IMR-90 (cell line): Measurements from ENCODE around the gene PAK6. TPM values are rescaled to one million over a fixed set of nuclear protein-coding genes. Genes with fewer than 3 reads are reported as not detected.

ENCODE experiments used
- ATAC-seq: fragments of 200-7000 bp; cut with Tn5 transposase; 2 replicates; pipeline ENCODE4 v1.9.1; 2020; ENCODE audit warnings: low read depth, mild to moderate bottlenecking, moderate library complexity
- BruUV-seq: library from RNA; stranded (reverse); fragments of 400-500 nt; replicated peaks from 2 replicates; lab custom pipeline; 2021; lab: Mats Ljungman, UMichigan
- CTCF ChIA-PET: fragments of 300-600 bp; formaldehyde crosslinking; extraction: SDS; loops from one replicate; lab custom pipeline; 2021; ENCODE audit warnings: antibody characterized with exemption; lab: Yijun Ruan, JAX
- POLR2A ChIA-PET: fragments of 300-600 bp; sonication (Branson Sonifier 250); formaldehyde crosslinking; loops from one replicate; lab custom pipeline; 2022; ENCODE audit warnings: antibody characterized with exemption; ENCODE audit not compliant: unreplicated experiment; lab: Charles Lee
- DNase-seq: peaks from one replicate; pipeline ENCODE4 v3.0.0; 2013
- H2AFZ ChIP-seq: replicated peaks from 2 replicates; pipeline ENCODE3; 2013; ENCODE audit warnings: low read length, mild to moderate bottlenecking; ENCODE audit not compliant: poor library complexity
- H2AK5ac ChIP-seq: 2 replicates; pipeline ENCODE4 v1.6.1; 2013; ENCODE audit warnings: low read depth, low read length, inconsistent platforms
- H2AK9ac ChIP-seq: replicated peaks from 2 replicates; pipeline ENCODE3; 2013; ENCODE audit warnings: mild to moderate bottlenecking, low read depth, low read length, moderate library complexity; ENCODE audit not compliant: poor library complexity
- H2BK120ac ChIP-seq: 2 replicates; pipeline ENCODE4 v1.6.1; 2013; ENCODE audit warnings: low read depth, low read length, inconsistent platforms
- H2BK15ac ChIP-seq: 3 replicates; pipeline ENCODE4 v1.6.1; 2013; ENCODE audit warnings: low read depth, low read length, inconsistent platforms
- H2BK20ac ChIP-seq: 2 replicates; pipeline ENCODE4 v1.6.1; 2013; ENCODE audit warnings: low read depth, mild to moderate bottlenecking, inconsistent platforms, low read length, moderate library complexity
- H2BK5ac ChIP-seq: 2 replicates; pipeline ENCODE4 v1.6.1; 2013; ENCODE audit warnings: mild to moderate bottlenecking, low read depth, low read length, inconsistent platforms; ENCODE audit not compliant: poor library complexity, severe bottlenecking
- H3K14ac ChIP-seq: replicated peaks from 2 replicates; pipeline ENCODE4 v1.6.1; 2013; ENCODE audit warnings: low read depth, low read length, inconsistent platforms
- H3K18ac ChIP-seq: 2 replicates; pipeline ENCODE4 v1.6.1; 2013; ENCODE audit warnings: low read depth, low read length, control low read depth
- H3K23ac ChIP-seq: 2 replicates; pipeline ENCODE4 v1.6.1; 2013; ENCODE audit warnings: low read depth, low read length, inconsistent platforms
- H3K27ac ChIP-seq: 2 replicates; pipeline ENCODE4 v1.5.1; 2013; ENCODE audit warnings: mild to moderate bottlenecking, control low read depth, low read length; ENCODE audit not compliant: insufficient read depth
- H3K27me3 ChIP-seq: 2 replicates; pipeline ENCODE4 v1.6.1; 2013; ENCODE audit warnings: low read length; ENCODE audit not compliant: control insufficient read depth, insufficient read depth
- H3K36me3 ChIP-seq: 2 replicates; pipeline ENCODE4 v1.6.1; 2013; ENCODE audit warnings: low read length, mixed read lengths; ENCODE audit not compliant: control insufficient read depth, insufficient read depth
- H3K4ac ChIP-seq: 2 replicates; pipeline ENCODE4 v1.6.1; 2013; ENCODE audit warnings: low read depth, low read length, inconsistent platforms
- H3K4me1 ChIP-seq: 2 replicates; pipeline ENCODE4 v1.6.1; 2013; ENCODE audit warnings: low read length, mixed read lengths; ENCODE audit not compliant: control insufficient read depth, insufficient read depth
- H3K4me2 ChIP-seq: 2 replicates; pipeline ENCODE4 v1.6.1; 2013; ENCODE audit warnings: low read depth, mild to moderate bottlenecking, control low read depth, low read length, moderate library complexity
- H3K4me3 ChIP-seq: 2 replicates; pipeline ENCODE4 v1.5.1; 2013; ENCODE audit warnings: low read depth, mild to moderate bottlenecking, control low read depth, low read length, moderate library complexity; ENCODE audit not compliant: insufficient read depth
- H3K56ac ChIP-seq: 2 replicates; pipeline ENCODE4 v1.6.1; 2013; ENCODE audit warnings: low read length, inconsistent platforms; ENCODE audit not compliant: insufficient read depth; ENCODE audit errors: extremely low read depth
- H3K79me1 ChIP-seq, 2 experiments: 2 replicates each; pipeline ENCODE4 v1.6.1; 2013; ENCODE audit warnings: low read length in 2 of 2, inconsistent platforms in 1 of 2, low read depth in 1 of 2
- H3K9ac ChIP-seq: 2 replicates; pipeline ENCODE4 v1.6.1; 2013; ENCODE audit warnings: low read depth, low read length, control low read depth
- H3K9me1 ChIP-seq: 2 replicates; pipeline ENCODE4 v1.6.1; 2013; ENCODE audit warnings: low read length, inconsistent platforms; ENCODE audit not compliant: insufficient read depth
- H3K9me3 ChIP-seq: 2 replicates; pipeline ENCODE4 v1.6.1; 2013; ENCODE audit warnings: low read length; ENCODE audit not compliant: control insufficient read depth, insufficient read depth
- H4K20me1 ChIP-seq: 2 replicates; pipeline ENCODE4 v1.6.1; 2013; ENCODE audit warnings: low read length, inconsistent platforms; ENCODE audit not compliant: insufficient read depth
- H4K5ac ChIP-seq: 2 replicates; pipeline ENCODE4 v1.6.1; 2013; ENCODE audit warnings: mild to moderate bottlenecking, low read depth, low read length, control low read depth
- H4K8ac ChIP-seq, 2 experiments: 2 replicates each; pipeline ENCODE4 v1.6.1; 2013; ENCODE audit warnings: low read depth in 2 of 2, low read length in 2 of 2, control low read depth in 1 of 2, inconsistent platforms in 1 of 2
- H4K91ac ChIP-seq: 2 replicates; pipeline ENCODE4 v1.6.1; 2013; ENCODE audit warnings: low read depth, low read length, inconsistent platforms; ENCODE audit not compliant: insufficient read depth
- BHLHE40 ChIP-seq: fragments of 150-350 bp; IDR thresholded peaks from 2 replicates; pipeline ENCODE4 v1.6.1; 2016; ENCODE audit warnings: mild to moderate bottlenecking, low read depth, low read length
- CEBPB ChIP-seq: IDR thresholded peaks from 2 replicates; pipeline ENCODE4 v1.6.1; 2012; ENCODE audit warnings: low read depth, low read length, improper control_type of control experiment
- CHD1 ChIP-seq: IDR thresholded peaks from 2 replicates; pipeline ENCODE4 v1.6.1; 2012; ENCODE audit warnings: low read depth, low read length, improper control_type of control experiment
- CTCF ChIP-seq: conservative IDR thresholded peaks from 2 replicates; pipeline ENCODE4 v1.5.1; 2012; ENCODE audit warnings: mild to moderate bottlenecking, low read depth, low read length, improper control_type of control experiment
- ELK1 ChIP-seq: fragments of 150-350 bp; IDR thresholded peaks from 2 replicates; pipeline ENCODE4 v1.6.1; 2016; ENCODE audit warnings: low read depth, mild to moderate bottlenecking, low read length, moderate library complexity, borderline replicate concordance
- FOS ChIP-seq: fragments of 150-350 bp; IDR thresholded peaks from 2 replicates; pipeline ENCODE4 v1.6.1; 2016; ENCODE audit warnings: low read depth, low read length
- MAFK ChIP-seq: IDR thresholded peaks from 2 replicates; pipeline ENCODE4 v1.6.1; 2012; ENCODE audit warnings: low read depth, low read length, improper control_type of control experiment
- MAZ ChIP-seq: IDR thresholded peaks from 2 replicates; pipeline ENCODE4 v1.6.1; 2012; ENCODE audit warnings: low read depth, mild to moderate bottlenecking, low read length, improper control_type of control experiment, moderate library complexity, borderline replicate concordance
- MXI1 ChIP-seq: IDR thresholded peaks from 2 replicates; pipeline ENCODE4 v1.6.1; 2012; ENCODE audit warnings: low read depth, mild to moderate bottlenecking, low read length, moderate library complexity, borderline replicate concordance
- NFE2L2 ChIP-seq: fragments of 150-350 bp; IDR thresholded peaks from 2 replicates; pipeline ENCODE4 v1.6.1; 2016; ENCODE audit warnings: low read depth, mild to moderate bottlenecking, low read length
- POLR2A ChIP-seq: IDR thresholded peaks from 2 replicates; pipeline ENCODE4 v1.6.1; 2012; ENCODE audit warnings: mild to moderate bottlenecking, low read depth, low read length
- RAD21 ChIP-seq: IDR thresholded peaks from 2 replicates; pipeline ENCODE4 v1.6.1; 2012; ENCODE audit warnings: low read length, improper control_type of control experiment
- RCOR1 ChIP-seq: IDR thresholded peaks from 2 replicates; pipeline ENCODE4 v1.6.1; 2012; ENCODE audit warnings: mild to moderate bottlenecking, low read length, improper control_type of control experiment; ENCODE audit not compliant: insufficient replicate concordance
- RFX5 ChIP-seq: IDR thresholded peaks from 2 replicates; pipeline ENCODE4 v1.8.0; 2012; ENCODE audit warnings: low read depth, mild to moderate bottlenecking, low read length, moderate library complexity
- SMC3 ChIP-seq: fragments of 150-350 bp; IDR thresholded peaks from 2 replicates; pipeline ENCODE4 v1.6.1; 2016; ENCODE audit warnings: low read depth, mild to moderate bottlenecking, antibody characterized with exemption, low read length, moderate library complexity
- USF2 ChIP-seq: fragments of 150-350 bp; IDR thresholded peaks from 2 replicates; pipeline ENCODE4 v1.6.1; 2017; ENCODE audit warnings: mild to moderate bottlenecking, antibody characterized with exemption, low read length, low read depth
- WGBS, 2 experiments: methylation state at CpG; one replicate each; pipeline versions ENCODE4 v1.1.5 to v1.1.7; 2013; ENCODE audit warnings: missing lambda C conversion rate in 2 of 2; ENCODE audit not compliant: insufficient read length in 1 of 2; ENCODE audit errors: extremely low coverage in 2 of 2; 5-methylcytosine and 5-hydroxymethylcytosine counted together
- dilution Hi-C: fragments of 300-500 bp; cut with HindIII; formaldehyde crosslinking; loops from one replicate; pipeline ENCODE4 v1.14.3; 2018; ENCODE audit warnings: low sequenced_read_pairs; ENCODE audit not compliant: unreplicated experiment
- in situ Hi-C: fragments of 300-500 bp; cut with MboI; formaldehyde crosslinking; loops from 3 replicates; pipeline ENCODE4 v1.14.3; 2019; ENCODE audit warnings: low sequenced_read_pairs, inconsistent platforms, mixed read lengths
- intact Hi-C: fragments of 100-400 bp; cut with micrococcal nuclease; formaldehyde crosslinking; loops from 2 replicates; pipeline ENCODE4 v1.10.0; 2022
- polyA plus RNA-seq, 3 experiments: library from polyadenylated mRNA; depleted of rRNA; stranded (reverse); fragments of >200 nt; gene quantifications; 2 replicates each; pipeline ENCODE4 v1.2.3, GENCODE V29; 2012; ENCODE audit warnings: low replicate concordance in 1 of 3
- total RNA-seq: library from RNA; depleted of rRNA; stranded (reverse); fragments of >200 nt; gene quantifications from 2 replicates; pipeline ENCODE4 v1.2.3, GENCODE V29; 2012

The PAK6 gene
- total and polyA plus RNA-seq, 2 of the 4 experiments (the other 2 are of a cell fraction), result 0.21 TPM; not detected in 1

- WGBS, 2 experiments, result 83% methylated on average over 3 of the region's 9 CpGs; no CpG with 5 or more reads in 1 of the 2 experiments
- no peak overlapping the region for H3K4me3 ChIP-seq
- intact Hi-C loops (no loop called here), dilution Hi-C loops (no loop called here), in situ Hi-C loops (no loop called here)
- BruUV-seq, result no TSS peak
- H2AFZ ChIP-seq, result no peak overlapping the region
- no peak overlapping the region for H3K56ac ChIP-seq
- no peak overlapping the region for H3K27ac ChIP-seq
- no peak overlapping the region for H4K8ac ChIP-seq
- peaks cover 36% of the 10 kb centered on the region for H3K27me3 ChIP-seq
- CTCF ChIA-PET, result no interaction called here
- POLR2A ChIA-PET, result no interaction called here
- H2AK9ac ChIP-seq, result peak overlapping the region; percentile 55
- no peak overlapping the region for H3K4ac ChIP-seq
- no peak overlapping the region for H3K18ac ChIP-seq
- H2BK20ac ChIP-seq, result no peak overlapping the region
- no peak overlapping the region for H2AK5ac ChIP-seq
- H3K9ac ChIP-seq, result no peak overlapping the region
- ATAC-seq (no peak), DNase-seq (no peak)
- H4K91ac ChIP-seq, result no peak overlapping the region
- H4K5ac ChIP-seq, result no peak overlapping the region
- peaks cover 3% of the 10 kb centered on the region; the same call in 1 of the 2 replicates for H3K4me1 ChIP-seq
- H3K23ac ChIP-seq, result no peak overlapping the region
- no peak overlapping the region for H2BK15ac ChIP-seq
- H4K20me1 ChIP-seq, result no peaks in the 10 kb centered on the region
- TF ChIP-seq MAZ (no peak), FOS (no peak), RCOR1 (no peak), NFE2L2 (no peak), USF2 (no peak), BHLHE40 (no peak), MXI1 (no peak), RAD21 (no peak), CEBPB (no peak), CTCF (no peak), RFX5 (no peak), POLR2A (no peak), SMC3 (no peak), MAFK (no peak), ELK1 (no peak), CHD1 (no peak)
- H3K9me3 ChIP-seq, result no peaks in the 10 kb centered on the region
- H3K36me3 ChIP-seq, result no peaks in the 10 kb centered on the region
- no peak overlapping the region for H3K4me2 ChIP-seq
- no peak overlapping the region for H3K14ac ChIP-seq
- no peaks in the 10 kb centered on the region for H3K9me1 ChIP-seq
- H3K79me1 ChIP-seq, result no peaks in the 10 kb centered on the region
- no peak overlapping the region for H2BK120ac ChIP-seq
- no peak overlapping the region for H2BK5ac ChIP-seq
These were observed 4.4 kb downstream of the PAK6 start for GRCh38 chr15:40243126-40243810.
